ENCODE results near the gene PDGFD.

DNA sequence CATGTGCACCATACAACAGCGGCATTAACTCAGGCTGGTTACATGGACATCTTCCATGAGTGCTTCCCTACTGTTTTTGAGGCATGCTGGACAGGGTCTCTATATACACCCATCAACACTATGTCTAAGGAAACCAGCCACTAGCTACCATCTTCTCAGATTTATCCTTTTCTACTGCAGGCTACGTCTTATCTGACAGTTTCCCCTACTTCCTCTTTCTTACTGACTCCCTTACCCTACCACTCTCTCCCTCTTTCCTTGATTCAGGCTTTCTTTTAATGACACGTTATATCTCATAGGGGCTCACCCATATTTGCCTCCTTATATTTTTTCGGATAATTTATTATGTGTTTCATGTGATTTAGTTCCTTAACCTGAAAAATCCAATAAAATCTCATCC, 85.7 kb downstream of the PDGFD start:
- TF ChIP-seq CTCF (IDR thresholded peaks at IDR 0.05): no peak
- no peak for TF ChIP-seq POLR2A (IDR thresholded peaks at IDR 0.05)

Data from ovary (tissue), 3 donors.